Central memory CD4-positive, alpha-beta T cell (primary cell): ENCODE data around the gene MLLT6.
A peak's percentile ranks its signal among the peaks of the same experiment; 100 is the strongest.

Source experiments
- DNase-seq: peaks from one replicate; pipeline ENCODE4 v3.0.0; 2022

The MLLT6 gene

DNA sequence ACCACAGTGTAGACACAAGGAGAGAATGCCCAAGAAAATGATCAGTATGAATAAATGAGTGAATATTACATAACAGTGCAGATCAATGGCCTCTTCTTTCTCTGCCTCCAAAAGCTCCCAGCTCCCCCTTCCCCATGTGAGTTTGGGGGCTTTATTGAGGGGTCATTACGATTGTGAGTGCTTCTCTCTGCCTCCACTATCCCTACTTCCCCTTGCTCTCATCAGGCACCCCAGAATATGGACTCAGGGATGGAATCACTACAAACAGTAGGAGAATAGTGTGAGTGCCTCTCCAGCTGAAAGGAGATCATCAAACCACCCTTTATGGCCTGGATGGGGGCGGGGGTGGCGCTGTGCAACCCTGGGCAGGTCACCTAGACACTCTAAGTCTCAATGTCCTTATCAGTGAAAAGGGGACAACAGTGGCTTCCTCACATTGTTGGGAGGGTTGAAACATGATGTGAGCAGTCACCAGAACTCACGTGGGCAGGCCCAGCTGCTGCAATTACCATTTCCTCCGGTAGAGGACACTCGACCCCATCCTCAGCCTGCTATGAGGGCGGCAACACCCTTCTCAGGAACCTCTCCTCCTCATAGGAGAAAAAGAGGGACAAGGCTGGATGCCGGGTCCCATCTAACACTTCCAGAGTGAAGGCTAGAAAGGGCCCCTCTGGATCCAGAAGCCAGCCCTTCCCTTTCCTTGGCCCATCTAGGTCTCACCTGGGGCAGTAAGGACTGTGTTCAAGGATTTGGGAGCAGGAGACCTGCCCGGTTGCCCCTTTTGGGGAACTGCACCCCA lies 28.2 kb upstream of the MLLT6 start:
- peak; percentile 70 for DNase-seq

DNA sequence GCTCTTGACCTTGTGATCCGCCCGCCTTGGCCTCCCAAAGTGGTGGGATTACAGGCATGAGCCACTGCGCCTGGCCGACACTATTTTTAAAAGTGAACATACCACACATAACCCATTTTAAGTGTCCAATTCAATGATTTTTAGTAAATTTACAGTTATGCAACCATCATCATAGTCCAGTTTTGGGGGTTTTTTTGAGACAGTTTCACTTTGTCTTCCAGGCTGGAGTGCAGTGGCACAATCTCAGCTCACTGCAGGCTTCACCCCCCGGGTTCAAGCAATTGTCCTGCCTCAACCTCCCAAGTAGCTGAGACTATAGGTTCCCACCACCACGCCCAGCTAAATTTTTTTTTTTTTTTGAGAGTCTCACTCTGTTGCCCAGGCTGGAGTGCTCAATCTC lies 27.3 kb upstream of the MLLT6 start:
- no peak for DNase-seq

DNA sequence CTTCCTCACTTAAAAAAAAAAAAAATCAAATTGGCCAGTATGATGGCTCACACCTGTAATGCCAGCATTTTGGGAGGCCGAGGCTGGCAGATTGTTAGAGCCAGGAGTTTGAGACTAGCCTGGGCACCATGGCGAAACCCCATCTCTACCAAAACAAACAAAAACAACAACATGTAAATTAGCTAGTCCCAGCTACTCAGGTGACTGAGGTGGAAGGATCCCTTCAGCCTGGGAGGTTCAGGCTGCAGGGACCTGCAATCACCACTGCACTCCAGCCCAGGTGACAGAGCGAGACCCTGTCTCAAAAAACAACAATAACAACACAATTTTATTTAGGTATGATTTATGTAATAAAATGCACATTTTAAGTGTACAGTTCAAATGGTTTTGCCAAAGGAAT lies 24.0 kb upstream of the MLLT6 start:
- no peak for DNase-seq

DNA sequence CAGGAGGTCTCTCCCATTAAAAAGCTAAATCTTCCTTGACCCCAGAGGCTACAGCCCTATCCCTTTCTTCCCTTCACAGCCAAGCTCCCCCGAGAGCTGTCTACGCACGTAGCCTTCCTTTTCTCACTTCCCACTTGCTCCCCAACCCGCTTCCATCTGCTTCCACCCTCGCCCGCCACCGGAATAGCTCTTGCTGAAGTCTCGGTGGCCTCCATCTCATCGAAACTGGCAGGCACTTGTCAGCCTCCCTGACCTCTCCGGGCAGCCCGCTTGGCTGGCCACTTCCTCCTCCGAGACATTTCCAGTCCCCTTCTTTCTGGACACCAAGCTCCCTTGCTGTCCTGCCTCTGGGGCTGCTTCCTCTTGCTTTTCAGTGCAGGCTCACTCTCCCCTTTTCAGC lies 19.6 kb upstream of the MLLT6 start:
- DNase-seq, result no peak

DNA sequence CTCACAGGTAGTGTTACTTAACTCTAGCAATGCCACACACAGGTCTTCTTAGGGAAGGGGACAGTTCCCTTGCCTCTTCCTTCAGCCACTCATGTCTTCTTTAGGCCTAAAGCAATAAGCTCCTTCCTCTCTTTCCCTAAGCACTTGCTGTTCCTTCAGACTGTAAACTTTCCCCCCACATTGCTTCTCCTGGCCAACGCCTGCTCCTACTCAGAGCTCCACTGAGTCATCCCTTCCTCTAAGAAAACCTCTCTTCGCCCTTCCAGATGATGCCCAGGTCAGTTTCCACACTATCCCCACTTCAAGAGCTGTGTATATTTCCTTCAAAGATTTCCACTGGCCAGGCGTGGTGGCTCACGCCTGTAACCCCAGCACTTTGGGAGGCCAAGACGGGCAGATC lies 17.8 kb upstream of the MLLT6 start:
- DNase-seq, result no peak

DNA sequence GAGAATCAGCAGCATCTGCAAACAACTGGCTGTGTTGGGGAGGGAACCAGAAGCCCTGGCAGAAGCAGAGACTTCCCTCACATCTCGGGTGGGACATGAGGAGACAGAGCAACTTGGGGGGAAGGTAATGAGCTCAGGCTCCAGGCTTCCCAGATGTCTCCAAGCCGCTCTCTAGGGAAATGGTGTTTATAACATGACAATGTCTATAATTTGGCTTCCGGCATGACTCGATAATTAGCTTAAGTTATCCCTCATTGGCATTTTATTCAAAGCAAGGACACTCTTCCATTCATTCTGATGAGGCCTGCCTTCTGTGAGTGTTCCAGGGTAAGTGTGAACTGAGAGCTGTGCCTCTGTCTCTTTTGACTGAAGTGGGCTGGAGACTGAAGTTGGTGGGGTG lies 14.7 kb upstream of the MLLT6 start:
- DNase-seq, result no peak

DNA sequence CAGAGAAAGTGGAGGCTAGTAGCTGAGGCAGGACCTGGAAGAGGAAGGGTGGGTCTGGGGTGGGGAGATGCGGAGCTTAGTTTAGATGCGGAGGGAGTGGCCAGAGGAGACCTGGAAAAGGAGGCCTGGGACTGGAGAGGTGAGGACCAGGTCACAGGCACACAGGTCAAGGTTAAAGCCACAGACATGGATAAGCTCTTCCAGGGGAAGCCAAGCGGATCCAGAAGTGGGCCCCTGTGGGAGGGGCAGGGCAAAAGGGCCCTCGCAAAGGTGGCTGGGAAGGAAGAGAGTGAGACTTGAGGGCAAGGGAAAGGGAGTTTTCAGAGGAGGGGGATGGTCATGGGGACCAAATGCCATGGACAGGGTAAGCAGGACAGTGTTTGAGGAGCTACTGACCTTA lies 13.9 kb upstream of the MLLT6 start:
- DNase-seq, result no peak

DNA sequence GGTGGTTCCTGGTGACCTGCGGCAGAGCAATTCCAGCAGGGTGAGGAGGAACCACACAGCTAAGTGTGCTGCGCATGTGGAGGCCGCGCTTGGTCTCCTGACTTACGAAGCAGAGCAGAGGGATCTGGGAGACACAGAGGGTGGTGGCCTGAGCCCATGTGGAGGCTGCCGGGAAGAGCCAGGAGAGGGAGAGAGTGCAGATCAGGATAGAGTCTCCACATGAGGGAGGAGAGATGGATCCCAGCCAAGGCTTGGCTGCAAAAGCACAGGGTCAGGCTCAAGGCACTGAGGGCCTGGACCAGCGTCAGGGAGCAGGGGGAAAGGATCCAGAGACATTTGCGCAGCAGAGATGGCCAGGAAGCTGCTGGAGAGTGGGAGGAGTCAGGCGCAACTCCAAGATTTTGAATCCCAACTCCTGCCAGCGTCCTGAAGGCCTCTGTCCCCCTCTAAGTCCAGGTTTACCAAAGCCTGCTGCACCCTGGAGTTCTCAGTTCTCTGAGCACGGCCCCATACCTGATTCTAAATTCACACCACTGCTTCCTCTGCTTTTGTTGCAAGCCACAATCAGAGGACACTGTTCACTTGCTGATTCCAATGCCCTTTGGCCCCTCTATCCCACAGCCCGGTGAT lies 11.3 kb upstream of the MLLT6 start:
- no peak for DNase-seq

DNA sequence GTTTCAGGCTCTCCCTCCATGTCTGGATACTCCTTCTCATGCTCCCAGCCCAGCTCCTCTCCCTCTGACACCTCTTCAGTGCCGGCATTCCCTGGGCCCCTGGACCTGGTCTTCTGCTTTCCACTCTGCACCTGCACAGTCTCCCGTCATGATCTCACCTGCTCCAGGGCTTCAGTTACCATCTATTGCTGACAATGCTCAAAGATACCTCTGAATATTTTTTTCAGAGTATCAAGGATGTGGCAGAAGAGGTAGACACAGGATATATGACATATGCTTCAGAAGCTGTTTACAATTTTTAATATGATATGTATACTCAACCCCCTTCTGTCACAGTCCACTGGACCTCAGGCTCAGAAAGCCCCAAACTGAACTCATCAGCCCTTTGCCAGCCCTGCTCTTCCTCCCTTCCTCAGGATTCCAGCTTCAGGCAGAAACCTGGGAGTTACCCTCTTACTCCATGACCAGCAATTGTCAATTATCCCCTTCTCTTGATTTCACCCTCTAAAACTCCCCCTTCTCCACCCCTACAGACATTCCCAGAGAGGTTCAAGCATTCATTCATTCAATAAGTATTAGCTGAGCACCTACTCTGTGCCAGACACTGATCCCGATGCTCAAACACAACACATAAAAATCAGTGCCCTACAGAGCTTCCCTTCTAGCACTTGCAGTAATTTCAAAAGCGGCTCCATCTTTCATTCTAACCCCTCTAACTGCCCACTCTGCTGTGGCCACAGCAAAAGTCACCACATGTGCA lies 7.8 kb upstream of the MLLT6 start:
- DNase-seq, result no peak

DNA sequence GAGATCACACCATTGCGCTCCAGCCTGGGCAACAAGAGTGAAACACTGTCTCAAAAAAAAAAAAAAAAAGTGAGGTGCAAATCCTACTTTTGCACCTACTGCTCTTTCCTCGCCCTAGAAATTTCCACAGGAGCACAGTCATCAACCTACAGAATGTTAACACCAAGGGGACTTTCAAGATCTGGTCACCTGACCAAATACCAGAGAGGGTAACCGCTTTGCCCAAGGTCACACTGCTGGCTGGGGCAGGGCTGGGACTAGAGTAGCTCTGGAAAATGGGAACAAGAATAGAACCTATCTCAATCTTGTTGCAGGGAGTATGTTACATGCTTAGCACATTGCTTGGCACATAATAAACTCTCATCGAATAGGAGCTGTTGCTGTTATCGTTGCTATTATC lies 6.3 kb upstream of the MLLT6 start:
- no peak for DNase-seq

DNA sequence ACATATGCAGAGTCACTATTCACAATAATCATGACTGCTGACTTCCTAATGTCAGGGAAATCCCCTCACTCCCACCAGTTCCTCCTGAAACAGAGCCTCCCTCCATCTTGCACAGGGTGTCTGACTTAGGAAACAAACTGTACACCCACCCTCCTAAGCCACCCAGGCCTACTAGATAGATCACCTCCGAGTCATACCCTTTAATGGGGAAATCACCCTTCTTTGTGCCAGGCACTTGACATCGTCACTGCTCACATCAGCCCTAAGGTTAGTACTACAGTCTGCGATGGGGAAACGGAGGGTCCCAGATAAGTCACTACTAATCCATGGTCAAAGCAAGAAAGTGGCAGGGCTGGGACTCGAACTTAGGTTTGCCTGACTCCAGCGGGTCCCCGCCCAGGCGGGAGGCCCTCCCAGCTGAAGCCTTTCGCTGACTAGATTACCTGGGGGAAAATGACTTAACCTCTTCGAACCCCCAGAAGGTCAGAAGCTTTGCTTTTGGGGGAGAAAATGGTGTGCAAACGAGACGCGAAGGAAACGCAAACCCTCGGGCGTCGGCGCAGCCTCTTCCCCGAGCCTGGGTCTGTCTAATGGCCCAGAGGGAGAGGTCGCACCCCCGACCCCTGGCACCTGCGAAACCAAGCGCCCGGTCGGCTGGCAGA lies 3.4 kb upstream of the MLLT6 start:
- peak; percentile 71 for DNase-seq

DNA sequence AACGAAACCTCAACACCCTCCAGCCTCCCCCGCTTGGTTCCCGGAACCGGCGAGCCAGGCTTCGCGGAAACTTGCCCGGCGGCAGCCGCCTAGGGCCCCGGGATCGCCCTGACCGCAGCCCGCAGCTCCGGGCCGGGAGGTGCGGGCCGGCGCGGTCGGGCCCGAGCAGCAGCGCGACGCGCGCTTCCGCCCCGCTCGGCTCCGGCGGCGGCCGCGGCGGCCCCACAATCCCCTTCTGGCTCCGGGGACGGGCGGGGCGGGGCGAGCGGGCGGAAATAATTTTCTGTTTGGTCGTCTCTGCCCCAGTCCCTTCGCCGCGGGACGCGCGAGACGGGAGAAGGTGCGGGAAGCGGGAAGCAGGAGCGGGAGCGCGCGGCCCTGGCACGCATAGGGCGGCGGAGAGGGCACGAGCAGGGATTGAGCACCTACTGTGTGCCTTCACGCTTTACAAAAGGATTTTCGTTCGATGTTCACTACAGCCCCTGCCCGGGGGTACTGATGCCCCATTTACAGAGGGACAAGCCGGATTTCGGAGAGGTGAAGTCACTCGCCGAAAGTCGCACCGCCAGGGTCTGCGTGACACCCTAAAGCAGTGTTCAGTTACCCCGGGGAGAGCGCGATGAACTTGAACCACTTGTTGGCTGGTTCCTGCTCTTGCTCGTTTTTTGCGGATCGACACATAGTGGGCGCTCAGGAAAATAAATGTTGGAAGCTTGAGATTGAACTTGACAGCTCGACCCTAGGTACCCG lies 2.7 kb upstream of the MLLT6 start:
- DNase-seq, result peak; percentile 79

DNA sequence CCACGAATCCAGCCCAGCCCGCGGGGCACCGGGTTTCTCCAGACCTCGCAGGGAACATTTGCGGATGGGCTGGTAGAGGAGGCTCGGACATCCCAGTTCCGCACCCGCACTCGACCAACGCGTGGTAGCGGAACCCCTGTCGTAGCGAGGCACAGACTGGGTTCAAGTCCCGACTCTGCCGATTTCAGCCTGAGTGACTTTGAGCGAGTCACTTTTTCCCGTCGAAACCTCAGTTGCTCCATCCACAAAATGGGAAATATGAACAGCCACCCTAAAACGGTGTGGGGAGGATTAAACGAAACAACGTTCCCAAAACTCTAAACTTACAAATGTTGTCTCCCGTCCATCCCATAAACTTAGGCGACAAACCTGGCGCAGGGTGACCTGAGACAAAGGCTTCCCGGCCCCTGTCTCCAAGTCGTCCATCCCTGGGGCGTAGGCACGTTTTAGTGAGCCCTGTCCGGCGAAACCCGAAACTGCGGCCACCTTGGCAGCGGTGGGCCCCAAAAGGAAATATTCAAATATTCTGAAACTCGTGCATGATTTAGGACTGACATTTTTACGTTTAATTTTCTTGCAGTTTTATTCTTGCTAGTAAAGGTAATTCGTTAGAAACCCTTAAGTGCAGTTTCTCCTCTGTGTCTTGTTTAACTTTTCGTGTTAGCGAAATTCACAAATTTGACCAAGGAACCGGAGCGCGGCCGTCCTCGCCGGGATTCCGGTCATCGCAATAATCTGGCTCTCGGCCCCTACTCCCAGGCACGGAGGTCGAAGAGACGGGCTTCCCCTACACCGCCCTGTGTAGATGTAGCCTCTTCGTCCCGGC lies 1.9 kb upstream of the MLLT6 start:
- DNase-seq, result peak; percentile 13

DNA sequence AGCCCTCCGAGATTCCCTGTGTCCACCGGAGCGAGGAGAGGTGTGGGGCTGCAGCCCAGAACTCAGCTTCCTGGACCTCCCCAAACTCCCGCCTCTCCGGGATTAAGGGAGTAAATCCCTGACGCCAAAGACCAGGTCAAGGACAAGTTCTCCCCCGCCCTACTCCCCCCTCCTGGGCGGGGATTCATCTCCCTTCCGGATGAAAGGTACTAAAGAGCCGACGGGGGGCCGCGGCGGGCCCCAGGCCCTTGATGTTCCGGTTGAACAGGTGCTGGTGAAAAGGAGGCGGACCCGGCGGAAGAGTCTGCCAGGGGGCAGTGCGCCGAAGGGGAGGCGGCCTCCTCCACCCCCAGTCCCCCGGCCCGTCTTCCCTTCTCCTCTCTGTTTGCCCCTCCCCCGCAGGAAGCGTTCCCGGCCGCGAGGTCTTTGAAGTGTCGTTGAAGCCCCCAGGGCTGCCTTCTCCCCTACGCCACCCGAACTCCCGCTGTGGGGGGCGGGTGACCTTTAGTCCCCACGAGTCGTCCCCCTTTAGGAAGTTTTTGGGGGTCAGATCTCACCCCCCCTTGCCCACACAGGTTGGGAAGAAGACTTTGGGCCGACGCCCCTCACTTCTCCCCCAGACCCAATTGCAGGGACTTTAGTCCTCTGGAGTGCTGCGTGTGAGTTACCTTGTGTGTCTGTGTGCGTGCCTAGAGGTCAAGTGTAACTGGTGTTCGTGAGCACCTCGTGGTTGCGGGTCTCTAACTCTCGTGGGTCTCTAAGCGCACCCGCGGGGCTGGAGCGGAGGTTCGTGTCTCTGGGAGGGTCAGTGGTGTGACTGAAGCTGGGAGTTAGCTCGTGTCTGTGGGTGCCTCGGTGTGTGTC lies 1.1 kb upstream of the MLLT6 start:
- peak; percentile 53 for DNase-seq

DNA sequence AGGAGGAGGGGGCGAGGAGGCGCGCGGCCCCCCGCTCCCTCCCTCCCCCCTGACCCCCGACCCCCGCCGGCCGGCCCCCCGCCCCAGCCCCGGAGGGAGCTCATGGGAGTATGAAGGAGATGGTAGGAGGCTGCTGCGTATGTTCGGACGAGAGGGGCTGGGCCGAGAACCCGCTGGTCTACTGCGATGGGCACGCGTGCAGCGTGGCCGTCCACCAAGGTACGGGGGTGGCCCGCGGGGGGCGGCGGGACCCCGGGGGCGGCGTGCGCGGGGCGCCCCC lies 390 bp downstream of the MLLT6 start:
- no peak for DNase-seq

DNA sequence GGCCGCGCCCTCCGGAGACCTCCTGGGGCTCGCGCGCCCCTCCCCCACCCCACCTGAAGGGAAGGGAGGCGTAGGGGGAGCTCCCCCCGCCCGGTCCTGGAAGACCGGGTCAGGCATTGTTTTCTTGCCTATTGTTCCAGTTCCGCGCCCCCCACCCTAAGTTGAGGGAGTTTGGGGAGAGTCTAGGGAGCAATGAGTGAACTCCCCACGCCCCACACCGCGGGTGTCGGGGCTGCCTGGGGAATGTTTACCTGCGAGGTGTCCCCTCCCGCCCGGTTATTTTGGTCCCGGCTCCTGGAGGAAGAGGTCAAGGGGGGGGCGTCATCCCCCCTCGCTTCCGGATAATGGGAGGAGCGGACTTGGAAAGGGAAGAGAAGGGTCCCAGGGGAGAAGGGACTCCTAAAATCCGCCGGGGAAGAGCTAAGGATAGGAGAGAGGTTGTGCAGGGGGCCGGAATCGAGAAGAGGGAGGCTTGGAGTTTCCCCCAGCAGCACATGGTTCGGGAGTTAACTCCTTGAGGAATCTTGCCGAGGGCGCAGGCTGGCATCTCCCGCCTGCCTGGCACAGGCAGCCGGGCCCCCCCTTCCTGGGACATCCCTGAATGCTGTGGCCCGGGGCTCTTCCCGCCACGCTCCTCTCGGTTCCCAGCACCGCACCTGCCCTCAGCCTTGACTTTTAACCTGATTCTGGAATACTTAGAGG lies 881 bp downstream of the MLLT6 start:
- peak; percentile 7 for DNase-seq

DNA sequence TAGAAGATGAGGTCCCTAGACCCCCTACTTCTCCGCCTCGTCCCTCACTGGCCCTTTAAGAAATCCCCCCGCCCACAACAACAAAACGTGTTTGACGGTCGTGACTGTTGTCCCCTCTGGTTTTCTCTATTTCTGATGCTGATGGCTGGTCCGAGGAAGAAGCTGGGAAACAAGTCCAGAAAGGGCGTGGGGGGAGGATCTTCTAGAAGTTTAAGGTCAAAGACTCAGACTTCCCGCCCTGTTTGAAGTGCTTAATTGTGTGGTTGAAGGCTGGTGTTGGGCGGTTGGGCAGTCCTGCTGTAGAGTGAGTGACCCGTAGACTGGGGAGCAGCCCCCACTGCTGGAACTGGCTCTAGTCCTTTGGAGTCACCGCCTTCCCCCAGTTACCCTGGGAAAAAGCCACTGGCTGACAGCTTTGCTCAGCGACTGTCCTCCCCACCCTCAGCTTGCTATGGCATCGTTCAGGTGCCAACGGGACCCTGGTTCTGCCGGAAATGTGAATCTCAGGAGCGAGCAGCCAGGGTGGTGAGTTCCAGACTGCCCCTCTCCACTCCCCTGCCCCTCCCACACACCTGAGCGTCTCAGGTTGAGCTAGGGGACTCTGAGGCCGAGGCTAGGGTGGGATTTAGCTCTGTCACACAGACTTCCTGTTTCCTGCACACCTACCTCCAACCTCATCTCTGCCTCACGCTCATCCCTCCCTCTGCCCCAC lies 1.6 kb downstream of the MLLT6 start:
- DNase-seq, result peak; percentile 22

DNA sequence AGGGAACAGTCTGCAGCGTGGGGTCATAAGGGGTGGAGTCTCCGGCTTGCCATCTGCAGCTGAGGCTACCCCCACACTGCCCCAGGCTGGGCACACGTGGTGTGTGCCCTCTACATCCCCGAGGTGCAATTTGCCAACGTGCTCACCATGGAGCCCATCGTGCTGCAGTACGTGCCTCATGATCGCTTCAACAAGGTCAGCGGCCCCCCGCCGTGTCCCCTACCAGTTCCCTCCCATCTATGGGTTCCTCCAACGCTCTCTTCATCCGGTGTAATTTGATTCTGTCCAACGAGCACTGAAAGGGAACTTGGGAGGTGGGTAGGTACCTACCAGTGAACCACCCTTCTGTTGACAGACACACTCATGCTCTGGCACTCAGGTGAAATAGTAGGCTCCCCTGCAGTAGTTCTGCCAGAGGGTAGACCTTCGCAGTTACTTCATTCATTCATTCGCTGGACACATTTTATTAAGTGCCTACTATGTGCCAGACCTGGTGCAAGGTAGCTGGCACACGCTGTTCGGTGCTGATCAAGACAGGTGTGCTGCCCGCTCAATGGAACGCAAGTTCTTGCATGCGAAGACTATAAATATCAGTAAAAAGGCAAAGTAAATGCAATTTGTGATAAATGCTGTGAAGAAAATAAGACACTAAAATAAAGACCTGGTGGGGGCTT lies 2.7 kb downstream of the MLLT6 start:
- DNase-seq, result no peak
